Heart right ventricle (tissue), 16 donors: Measurements from ENCODE around the gene U2AF1L4. TPM values are rescaled to one million over a fixed set of nuclear protein-coding genes. Genes with fewer than 3 reads are reported as not detected.

Source experiments
- ATAC-seq, 8 donors: fragments of 200-7000 bp; cut with Tn5 transposase; one replicate each; pipeline ENCODE4 v1.9.1; 2020; ENCODE audit warnings: mild to moderate bottlenecking in 8 of 8, moderate library complexity in 8 of 8, moderate number of reproducible peaks in 1 of 8
- DNase-seq, 2 donors: peaks; one replicate each; pipeline ENCODE4 v3.0.0-alpha.2; 2020
- H3K27ac ChIP-seq, 10 donors: fragments of 200-600 bp; sonication (generic) in 2 of 10; one replicate each; pipeline versions ENCODE4 v1.5.0 to v1.8.0; 2020 to 2022; ENCODE audit warnings: mild to moderate bottlenecking in 3 of 10
- H3K27me3 ChIP-seq, 7 donors: fragments of 200-600 bp; one replicate each; pipeline ENCODE4 v1.8.0; 2021 to 2022; ENCODE audit warnings: mild to moderate bottlenecking in 2 of 7
- H3K36me3 ChIP-seq, 9 donors: fragments of 200-600 bp; sonication (generic) in 1 of 9; one replicate each; pipeline versions ENCODE4 v1.5.0 to v1.8.0; 2020 to 2022; ENCODE audit warnings: mild to moderate bottlenecking in 2 of 9
- H3K4me1 ChIP-seq, 9 donors: fragments of 200-600 bp; sonication (generic) in 1 of 9; one replicate each; pipeline versions ENCODE4 v1.5.0 to v1.8.0; 2020 to 2022; ENCODE audit warnings: mild to moderate bottlenecking in 4 of 9
- H3K4me3 ChIP-seq, 10 donors: fragments of 200-600 bp; sonication (generic) in 2 of 10; one replicate each; pipeline versions ENCODE4 v1.5.0 to v1.8.0; 2020 to 2022; ENCODE audit warnings: mild to moderate bottlenecking in 7 of 10, moderate library complexity in 2 of 10
- H3K9me3 ChIP-seq, 11 donors: fragments of 200-600 bp in 10 of 11; sonication (generic) in 2 of 11; one replicate each; pipeline versions ENCODE4 v1.5.0 to v1.8.0; 2013 to 2022; ENCODE audit warnings: mild to moderate bottlenecking in 2 of 11, control low read depth in 1 of 11, moderate library complexity in 1 of 11
- WGBS, 2 donors: extraction: QIAGEN DNeasy Blood & Tissue Kit; methylation state at CpG; one replicate each; pipeline ENCODE4 v1.1.7; 2013; ENCODE audit warnings: inconsistent platforms in 1 of 2; 5-methylcytosine and 5-hydroxymethylcytosine counted together
- intact Hi-C, 10 donors: fragments of 100-400 bp; cut with DNase I; formaldehyde crosslinking; loops; one replicate each; pipeline versions ENCODE4 v1.11.1 to v1.14.2; 2022
- polyA plus RNA-seq, 2 donors: library from polyadenylated mRNA; stranded (reverse); fragments of 200-250 nt; gene quantifications; one replicate each; pipeline ENCODE4 v1.2.3, GENCODE V29; 2013
- total RNA-seq, 10 donors: library from RNA; stranded (reverse); fragmentation: NEBNext Ultra II Directional in 3 of 10; extraction: Animal tissue kit (Norgen Biotek cat#: 25700) in 3 of 10; gene quantifications; one replicate each; pipeline versions ENCODE4 v1.2.1 to v1.2.4, GENCODE V29; 2021 to 2023
- TF ChIP-seq, protein P1 (sequence below), 9 donors: fragments of 200-600 bp; sonication (generic) in 2 of 9; IDR thresholded peaks; one replicate each; pipeline versions ENCODE4 v1.5.0 to v1.8.0; 2021 to 2022; ENCODE audit warnings: antibody characterized with exemption in 9 of 9, mild to moderate bottlenecking in 5 of 9, moderate library complexity in 1 of 9
- donor health status: Arrhythmogenic right ventricular cardiomyopathy.
- donor health status: ischemic (EF 13 %, LVEDD 7.1; RV severe dilation, severe dysfunction).
- donor health status: healthy with polysubstance abuse.
- donor health status: DM: no; HTN: yes; CAD: no.
- donor health status: DM: no; HTN: no; CAD: no.
- donor health status: ischemic (EF 25% LVEDD 6.9; RV normal size, moderate dysfunction).
- donor health status: ischemic (EF 25% LVEDD 5.7; RV mildly dilated, moderate dysfunction).
- donor health status: healthy.
- donor health status: DM: yes; HTN: yes; CAD: no.
- donor health status: Ischemic cardiomyopathy.
- donor health status: ischemic (EF 35%, LVEDD 5.7; RV mildly dilated, moderate dysfunction).
- donor health status: nonischemic (EF 11% LVEDD 7.7; RV severe dilation, severe dysfunction).
- donor health status: DM: yes; HTN: yes; CAD: no.
- donor health status: PGD.
- donor health status: ischemic (EF 29% LVEDD 5.4; RV normal size, mild dysfunction).
- donor health status: nonischemic (EF 23%, LVEDD 6.1; RV moderate dilation, normal function).

U2AF1L4 gene
- total and polyA plus RNA-seq, 12 donors = 11.5 to 57.7 (median 20.3) TPM

- no peak overlapping the region for H3K4me3 ChIP-seq
- WGBS, 2 donors = 78 to 84% methylated on average over 7 to 9 of the region's 9 CpGs
- H3K36me3 ChIP-seq = peaks cover 0 to 71% (median 0%) of the 10 kb centered on the region in 9 donors
- no peaks in the 10 kb centered on the region for H3K27me3 ChIP-seq
- H3K27ac ChIP-seq = no peak overlapping the region
- intact Hi-C loops = no loop called here
- DNase-seq = no peak
- TF ChIP-seq, protein P1, sequence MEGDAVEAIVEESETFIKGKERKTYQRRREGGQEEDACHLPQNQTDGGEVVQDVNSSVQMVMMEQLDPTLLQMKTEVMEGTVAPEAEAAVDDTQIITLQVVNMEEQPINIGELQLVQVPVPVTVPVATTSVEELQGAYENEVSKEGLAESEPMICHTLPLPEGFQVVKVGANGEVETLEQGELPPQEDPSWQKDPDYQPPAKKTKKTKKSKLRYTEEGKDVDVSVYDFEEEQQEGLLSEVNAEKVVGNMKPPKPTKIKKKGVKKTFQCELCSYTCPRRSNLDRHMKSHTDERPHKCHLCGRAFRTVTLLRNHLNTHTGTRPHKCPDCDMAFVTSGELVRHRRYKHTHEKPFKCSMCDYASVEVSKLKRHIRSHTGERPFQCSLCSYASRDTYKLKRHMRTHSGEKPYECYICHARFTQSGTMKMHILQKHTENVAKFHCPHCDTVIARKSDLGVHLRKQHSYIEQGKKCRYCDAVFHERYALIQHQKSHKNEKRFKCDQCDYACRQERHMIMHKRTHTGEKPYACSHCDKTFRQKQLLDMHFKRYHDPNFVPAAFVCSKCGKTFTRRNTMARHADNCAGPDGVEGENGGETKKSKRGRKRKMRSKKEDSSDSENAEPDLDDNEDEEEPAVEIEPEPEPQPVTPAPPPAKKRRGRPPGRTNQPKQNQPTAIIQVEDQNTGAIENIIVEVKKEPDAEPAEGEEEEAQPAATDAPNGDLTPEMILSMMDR (IDR thresholded peaks at IDR 0.05) = no peak
- H3K4me1 ChIP-seq = no peaks in the 10 kb centered on the region
- no peaks in the 10 kb centered on the region for H3K9me3 ChIP-seq
- ATAC-seq = no peak
These were observed 36.4 kb upstream of the U2AF1L4 start for GRCh38 chr19:35781650-35782049.

- no peaks in the 10 kb centered on the region for H3K9me3 ChIP-seq
- no peak overlapping the region for H3K27ac ChIP-seq
- intact Hi-C loops = no loop called here
- WGBS, 2 donors = 97 to 98% methylated on average over 20 of the region's 20 CpGs
- H3K36me3 ChIP-seq = peaks cover 0 to 67% (median 0%) of the 10 kb centered on the region in 9 donors
- H3K4me1 ChIP-seq = peaks cover 0 to 8% (median 0%) of the 10 kb centered on the region in 9 donors
- no peak overlapping the region for H3K4me3 ChIP-seq
- H3K27me3 ChIP-seq = no peaks in the 10 kb centered on the region
- DNase-seq = no peak
- TF ChIP-seq, protein P1 (IDR thresholded peaks at IDR 0.05) = no peak
- no peak for ATAC-seq
These were observed 35.5 kb upstream of the U2AF1L4 start for GRCh38 chr19:35780717-35781116.

DNA sequence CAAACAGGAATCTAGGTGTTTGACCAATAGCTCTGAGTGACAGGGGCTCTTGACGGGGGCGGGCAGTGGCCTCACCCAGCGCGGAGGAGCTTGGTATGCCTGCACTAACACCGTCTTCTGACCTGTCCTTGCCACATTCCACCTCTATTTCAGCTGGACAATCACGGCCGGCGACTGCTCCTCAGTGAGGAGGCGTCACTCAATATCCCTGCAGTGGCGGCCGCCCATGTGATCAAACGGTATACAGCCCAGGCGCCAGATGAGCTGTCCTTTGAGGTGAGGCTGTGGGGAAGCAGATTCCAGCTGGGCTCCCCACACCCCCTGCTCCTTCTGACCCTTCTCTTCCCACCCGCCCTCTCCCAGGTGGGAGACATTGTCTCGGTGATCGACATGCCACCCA, 34.8 kb upstream of the U2AF1L4 start:
- intact Hi-C loops = no loop called here
- ATAC-seq (no peak), DNase-seq (no peak)
- peaks cover 0 to 63% (median 0%) of the 10 kb centered on the region in 9 donors for H3K36me3 ChIP-seq
- H3K9me3 ChIP-seq = no peaks in the 10 kb centered on the region
- peaks cover 0 to 8% (median under 1%) of the 10 kb centered on the region in 9 donors for H3K4me1 ChIP-seq
- H3K4me3 ChIP-seq = no peak overlapping the region
- TF ChIP-seq, protein P1 (IDR thresholded peaks at IDR 0.05) = no peak
- no peaks in the 10 kb centered on the region for H3K27me3 ChIP-seq
- no peak overlapping the region for H3K27ac ChIP-seq
- 93 to 95% methylated on average over 16 of the region's 16 CpGs for WGBS, 2 donors

- Histone ChIP-seq H3K36me3 (peaks cover 0 to 61% (median 0%) of the 10 kb centered on the region in 9 donors), H3K9me3 (no peaks in the 10 kb centered on the region), H3K27ac (no peak overlapping the region), H3K4me3 (no peak overlapping the region), H3K27me3 (no peaks in the 10 kb centered on the region), H3K4me1 (peaks cover 0 to 18% (median 7%) of the 10 kb centered on the region in 9 donors)
- ATAC-seq = no peak
- DNase-seq = no peak
- intact Hi-C loops = loop anchor here in 2 of 10 donors (10.0 kb wide), 1 partner anchor 156 kb away; the partner anchor contains the start of gene LRFN3 (in 2 of the 2)
- WGBS, 2 donors = 93 to 94% methylated on average over 8 of the region's 8 CpGs
- TF ChIP-seq, protein P1 (IDR thresholded peaks at IDR 0.05) = no peak
These were observed 33.8 kb upstream of the U2AF1L4 start for GRCh38 chr19:35779033-35779432.
